Trophoblast cell (in vitro differentiated cells and primary cell): ENCODE data around the gene SLC25A28.

Source experiments
- DNase-seq, 2 donors: peaks; one replicate each; pipeline ENCODE4 v3.0.0-alpha.2; 2016
- H2AFZ ChIP-seq: 2 replicates; pipeline ENCODE4 v1.6.1; 2013; ENCODE audit warnings: low read length, moderate library complexity, mild to moderate bottlenecking; ENCODE audit not compliant: insufficient read depth, poor library complexity
- H2AK5ac ChIP-seq: 2 replicates; pipeline ENCODE4 v1.6.1; 2013; ENCODE audit warnings: mild to moderate bottlenecking, low read length
- H2BK120ac ChIP-seq: 2 replicates; pipeline ENCODE4 v1.6.1; 2013; ENCODE audit warnings: low read length, mild to moderate bottlenecking, moderate library complexity; ENCODE audit not compliant: insufficient read depth, poor library complexity
- H2BK12ac ChIP-seq: 2 replicates; pipeline ENCODE4 v1.6.1; 2013; ENCODE audit warnings: mild to moderate bottlenecking, low read length, moderate library complexity
- H2BK5ac ChIP-seq: 2 replicates; pipeline ENCODE4 v1.6.1; 2013; ENCODE audit warnings: low read length, low read depth, moderate library complexity, mild to moderate bottlenecking; ENCODE audit not compliant: poor library complexity
- H3K14ac ChIP-seq: 2 replicates; pipeline ENCODE4 v1.6.1; 2013; ENCODE audit warnings: mild to moderate bottlenecking, low read length
- H3K18ac ChIP-seq: 2 replicates; pipeline ENCODE4 v1.6.1; 2013; ENCODE audit warnings: mild to moderate bottlenecking, low read length
- H3K23ac ChIP-seq: 2 replicates; pipeline ENCODE4 v1.6.1; 2013; ENCODE audit warnings: low read length
- H3K27ac ChIP-seq: 2 replicates; pipeline ENCODE4 v1.5.1; 2013; ENCODE audit warnings: low read depth, mild to moderate bottlenecking, inconsistent platforms, low read length, moderate library complexity
- H3K27me3 ChIP-seq: 2 replicates; pipeline ENCODE4 v1.6.1; 2013; ENCODE audit warnings: inconsistent platforms, mild to moderate bottlenecking, low read length, moderate library complexity; ENCODE audit not compliant: insufficient read depth
- H3K36me3 ChIP-seq, 2 experiments: 1 replicate in 1 of 2; 2 replicates in 1 of 2; pipeline ENCODE4 v1.6.1; 2013; ENCODE audit warnings: low read length in 2 of 2, mild to moderate bottlenecking in 2 of 2, moderate library complexity in 1 of 2; ENCODE audit not compliant: insufficient read depth in 2 of 2, control insufficient read depth in 1 of 2
- H3K4ac ChIP-seq: 2 replicates; pipeline ENCODE4 v1.6.1; 2013; ENCODE audit warnings: low read depth, mild to moderate bottlenecking, low read length, moderate library complexity
- H3K4me1 ChIP-seq, 2 experiments: 1 replicate in 1 of 2; 2 replicates in 1 of 2; pipeline ENCODE4 v1.6.1; 2013; ENCODE audit warnings: low read length in 2 of 2, mild to moderate bottlenecking in 2 of 2, moderate library complexity in 1 of 2; ENCODE audit not compliant: insufficient read depth in 2 of 2, control insufficient read depth in 1 of 2
- H3K4me2 ChIP-seq: 2 replicates; pipeline ENCODE4 v1.6.1; 2013; ENCODE audit warnings: inconsistent platforms, mild to moderate bottlenecking, low read length, moderate library complexity
- H3K4me3 ChIP-seq: 2 replicates; pipeline ENCODE4 v1.5.1; 2013; ENCODE audit warnings: mild to moderate bottlenecking, low read depth, low read length, inconsistent platforms
- H3K79me1 ChIP-seq: one replicate; pipeline ENCODE4 v1.6.1; 2013; ENCODE audit warnings: low read length
- H3K79me2 ChIP-seq: 2 replicates; pipeline ENCODE4 v1.6.1; 2013; ENCODE audit warnings: low read length, mild to moderate bottlenecking; ENCODE audit not compliant: control insufficient read depth, insufficient read depth, poor library complexity
- H3K9ac ChIP-seq: 2 replicates; pipeline ENCODE4 v1.6.1; 2013; ENCODE audit warnings: mild to moderate bottlenecking, low read length
- H3K9me3 ChIP-seq: 2 replicates; pipeline ENCODE4 v1.6.1; 2013; ENCODE audit warnings: low read depth, mild to moderate bottlenecking, control low read depth, inconsistent platforms, low read length; ENCODE audit not compliant: insufficient read depth
- H4K12ac ChIP-seq: 2 replicates; pipeline ENCODE4 v1.6.1; 2013; ENCODE audit warnings: low read depth, mild to moderate bottlenecking, low read length, moderate library complexity
- H4K8ac ChIP-seq: 2 replicates; pipeline ENCODE4 v1.6.1; 2013; ENCODE audit warnings: low read depth, mild to moderate bottlenecking, low read length, moderate library complexity
- H4K91ac ChIP-seq: one replicate; pipeline ENCODE4 v1.6.1; 2013; ENCODE audit warnings: low read depth, mild to moderate bottlenecking, low read length, moderate library complexity
- WGBS: extraction: QIAGEN DNeasy Blood & Tissue Kit; methylation state at CpG from one replicate; pipeline ENCODE4 v1.1.7; 2013; ENCODE audit warnings: missing lambda C conversion rate; ENCODE audit not compliant: insufficient read length, insufficient coverage; ENCODE audit errors: extremely low coverage; 5-methylcytosine and 5-hydroxymethylcytosine counted together

SLC25A28 gene

GRCh38 chr10:99660662-99661376 lies 40.6 kb upstream of the SLC25A28 start:
- Histone ChIP-seq H3K79me1 (peaks cover 5% of the 10 kb centered on the region), H2BK120ac (no peak overlapping the region), H3K27ac (no peak overlapping the region), H3K79me2 (peaks cover 5% of the 10 kb centered on the region), H4K91ac (no peak overlapping the region), H2BK5ac (no peak overlapping the region), H3K4me1 (peaks cover 2 to 5% of the 10 kb centered on the region in 2 experiments), H2BK12ac (no peak overlapping the region), H2AK5ac (no peak overlapping the region), H3K4ac (no peak overlapping the region), H2AFZ (no peak overlapping the region), H3K9ac (no peak overlapping the region), H3K14ac (no peak overlapping the region), H3K4me2 (no peak overlapping the region), H3K36me3 (peaks cover 3 to 4% of the 10 kb centered on the region in 2 experiments), H3K9me3 (no peaks in the 10 kb centered on the region), H3K18ac (no peak overlapping the region), H4K12ac (no peak overlapping the region), H3K23ac (no peak overlapping the region), H4K8ac (no peak overlapping the region), H3K4me3 (no peak overlapping the region), H3K27me3 (no peaks in the 10 kb centered on the region)
- no CpG with 5 or more reads among the region's 6 CpGs for WGBS
- DNase-seq = no peak

- H3K14ac ChIP-seq = peak overlapping the region; percentile 82
- H3K79me1 ChIP-seq = peaks cover 5% of the 10 kb centered on the region
- no peaks in the 10 kb centered on the region for H3K9me3 ChIP-seq
- peak overlapping the region; percentile 75 for H4K12ac ChIP-seq
- peak in 1 of 2 donors; percentile 7 for DNase-seq
- H2BK5ac ChIP-seq = no peak overlapping the region
- WGBS = no CpG with 5 or more reads among the region's 10 CpGs
- H3K4me3 ChIP-seq = peak overlapping the region; percentile 92
- peak overlapping the region; percentile 62 for H3K18ac ChIP-seq
- H3K23ac ChIP-seq = no peak overlapping the region
- peaks cover 3% of the 10 kb centered on the region in 2 experiments for H3K36me3 ChIP-seq
- no peak overlapping the region for H3K27ac ChIP-seq
- H2AK5ac ChIP-seq = no peak overlapping the region
- peaks cover 5% of the 10 kb centered on the region for H3K79me2 ChIP-seq
- H3K27me3 ChIP-seq = no peaks in the 10 kb centered on the region
- H4K91ac ChIP-seq = peak overlapping the region; percentile 53
- H3K9ac ChIP-seq = peak overlapping the region; percentile 87
- peak overlapping the region; percentile 85 for H3K4me2 ChIP-seq
- H4K8ac ChIP-seq = peak overlapping the region; percentile 87
- H3K4me1 ChIP-seq = peaks cover 2 to 6% of the 10 kb centered on the region in 2 experiments
- no peak overlapping the region for H2BK12ac ChIP-seq
- H3K4ac ChIP-seq = no peak overlapping the region
- H2AFZ ChIP-seq = peak overlapping the region; percentile 98
- H2BK120ac ChIP-seq = peak overlapping the region; percentile 57
Measured at GRCh38 chr10:99659868-99660366, 39.7 kb upstream of the SLC25A28 start.

GRCh38 chr10:99659031-99659867 lies 39.0 kb upstream of the SLC25A28 start, which contains the start of gene ENTPD7:
Gene ENTPD7, plus strand, starts transcription at chr10:99659509. Its CDS starts 448 bp downstream, at chr10:99659957.
- Histone ChIP-seq H3K14ac (peak within 1 kb of the TSS; percentile 82), H2AK5ac (no peak within 1 kb of the TSS), H2AFZ (peak within 1 kb of the TSS; percentile 98), H4K91ac (peak within 1 kb of the TSS; percentile 53), H3K23ac (no peak within 1 kb of the TSS), H3K36me3 (peaks cover 2 to 3% of the 10 kb centered on the region in 2 experiments), H3K18ac (peak within 1 kb of the TSS; percentile 62), H3K4ac (peak within 1 kb of the TSS; percentile 30), H2BK120ac (peak within 1 kb of the TSS; percentile 57), H2BK5ac (peak within 1 kb of the TSS; percentile 18), H3K79me1 (peaks cover 5% of the 10 kb centered on the region), H3K9me3 (no peaks in the 10 kb centered on the region), H3K27ac (no peak within 1 kb of the TSS), H3K4me1 (peaks cover 4 to 5% of the 10 kb centered on the region in 2 experiments), H3K27me3 (no peaks in the 10 kb centered on the region), H3K79me2 (peaks cover 5% of the 10 kb centered on the region), H4K12ac (peak within 1 kb of the TSS; percentile 75), H3K9ac (peak within 1 kb of the TSS; percentile 87), H4K8ac (peak within 1 kb of the TSS; percentile 87), H2BK12ac (no peak within 1 kb of the TSS), H3K4me2 (peak within 1 kb of the TSS; percentile 87), H3K4me3 (peak within 1 kb of the TSS; percentile 92)
- WGBS = no CpG with 5 or more reads among the region's 71 CpGs
- peak; percentile 98 to 99 for DNase-seq

GRCh38 chr10:99658622-99659030 lies 38.4 kb upstream of the SLC25A28 start:
- Histone ChIP-seq H3K9me3 (no peaks in the 10 kb centered on the region), H4K12ac (no peak overlapping the region), H3K23ac (no peak overlapping the region), H4K8ac (peak overlapping the region; percentile 49), H3K27ac (no peak overlapping the region), H3K4me3 (peak overlapping the region; percentile 84), H2BK120ac (no peak overlapping the region), H2BK5ac (no peak overlapping the region), H3K18ac (no peak overlapping the region), H3K9ac (peak overlapping the region; percentile 61), H2BK12ac (no peak overlapping the region), H2AFZ (peak overlapping the region; percentile 56), H3K4me1 (peaks cover 4 to 5% of the 10 kb centered on the region in 2 experiments), H4K91ac (peak overlapping the region; percentile 38), H3K79me1 (peaks cover 5% of the 10 kb centered on the region), H3K4me2 (peak overlapping the region; percentile 87), H3K79me2 (peaks cover 5% of the 10 kb centered on the region), H3K4ac (no peak overlapping the region), H3K36me3 (peaks cover 2 to 3% of the 10 kb centered on the region in 2 experiments), H3K27me3 (no peaks in the 10 kb centered on the region), H3K14ac (no peak overlapping the region), H2AK5ac (no peak overlapping the region)
- DNase-seq = peak; percentile 13 to 40
- no CpG with 5 or more reads among the region's 24 CpGs for WGBS
